Right lobe of liver (tissue), 4 donors: ENCODE measurements around the gene NCK2.

Experiments
- POLR2A ChIP-seq: fragments of 450-650 bp; IDR thresholded peaks from one replicate; pipeline ENCODE4 v1.6.1; 2017; ENCODE audit warnings: antibody characterized with exemption, mild to moderate bottlenecking
- TF ChIP-seq, protein P1 (sequence below), 4 donors: fragments of 200-600 bp in 3 of 4; fragments of 450-650 bp in 1 of 4; IDR thresholded peaks; one replicate each; pipeline versions ENCODE4 v1.5.1 to v1.8.0; 2016 to 2022; ENCODE audit warnings: antibody characterized with exemption in 4 of 4, mild to moderate bottlenecking in 2 of 4
- donor health status: DM: no; HTN: no; CAD: no.
- donor health status: DM: no; HTN: no; CAD: no.
- donor health status: DM: no; HTN: yes; CAD: no.

DNA sequence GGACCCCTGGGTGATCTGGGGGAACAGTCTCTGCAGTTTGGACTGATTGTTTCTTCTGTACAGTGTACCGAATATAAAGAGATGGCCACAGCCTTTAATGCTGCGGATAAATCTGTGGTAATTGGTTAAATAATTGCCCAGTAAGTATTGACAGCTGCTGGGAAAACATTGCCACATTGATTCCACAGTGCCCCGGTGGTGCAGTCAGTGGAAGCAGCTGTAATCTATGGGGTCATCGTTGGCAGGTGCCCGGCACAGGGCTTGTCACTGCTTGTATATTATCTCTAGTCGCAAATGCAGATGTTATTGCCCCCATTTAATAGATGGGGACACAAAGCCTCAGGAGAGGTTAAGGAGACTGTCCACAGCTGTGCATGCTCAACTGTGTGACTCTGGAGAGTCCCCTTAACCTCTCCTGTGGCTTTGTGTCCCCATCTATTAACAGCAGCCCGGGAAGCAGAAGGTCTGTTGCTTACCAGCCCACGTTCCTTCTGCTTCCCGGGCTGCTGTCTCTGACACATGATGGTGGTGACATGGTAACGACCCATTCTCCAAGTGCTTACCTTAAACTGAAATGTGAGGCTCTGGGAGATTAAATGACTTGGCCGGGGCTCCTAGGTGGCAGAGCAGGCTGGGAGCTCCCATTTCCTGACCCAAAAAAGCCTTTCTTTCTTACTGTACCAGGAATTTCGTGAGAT is 76.9 kb downstream of the NCK2 start:
- TF ChIP-seq, protein P1, sequence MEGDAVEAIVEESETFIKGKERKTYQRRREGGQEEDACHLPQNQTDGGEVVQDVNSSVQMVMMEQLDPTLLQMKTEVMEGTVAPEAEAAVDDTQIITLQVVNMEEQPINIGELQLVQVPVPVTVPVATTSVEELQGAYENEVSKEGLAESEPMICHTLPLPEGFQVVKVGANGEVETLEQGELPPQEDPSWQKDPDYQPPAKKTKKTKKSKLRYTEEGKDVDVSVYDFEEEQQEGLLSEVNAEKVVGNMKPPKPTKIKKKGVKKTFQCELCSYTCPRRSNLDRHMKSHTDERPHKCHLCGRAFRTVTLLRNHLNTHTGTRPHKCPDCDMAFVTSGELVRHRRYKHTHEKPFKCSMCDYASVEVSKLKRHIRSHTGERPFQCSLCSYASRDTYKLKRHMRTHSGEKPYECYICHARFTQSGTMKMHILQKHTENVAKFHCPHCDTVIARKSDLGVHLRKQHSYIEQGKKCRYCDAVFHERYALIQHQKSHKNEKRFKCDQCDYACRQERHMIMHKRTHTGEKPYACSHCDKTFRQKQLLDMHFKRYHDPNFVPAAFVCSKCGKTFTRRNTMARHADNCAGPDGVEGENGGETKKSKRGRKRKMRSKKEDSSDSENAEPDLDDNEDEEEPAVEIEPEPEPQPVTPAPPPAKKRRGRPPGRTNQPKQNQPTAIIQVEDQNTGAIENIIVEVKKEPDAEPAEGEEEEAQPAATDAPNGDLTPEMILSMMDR (IDR thresholded peaks at IDR 0.05) = no peak
- TF ChIP-seq POLR2A = no peak
